SHP77 treated with DMSO at 0.1 percent for 48 hours (cell line): Measurements from ENCODE around the gene HDAC4.
"Not testable (repeated sequence)": the region's sequence is repeated elsewhere in the genome, so short reads cannot be mapped to it uniquely, and the experiment has no call there.

ENCODE experiments used
- DNase-seq: peaks from one replicate; lab custom pipeline; 2025; lab: John Stamatoyannopoulos, UW

HDAC4 gene

GRCh38 chr2:239086325-239087020, 314.3 kb downstream of the HDAC4 start:
- no peak for DNase-seq

GRCh38 chr2:239085201-239085992, 315.4 kb downstream of the HDAC4 start:
- no peak for DNase-seq

GRCh38 chr2:239084007-239084406, 316.8 kb downstream of the HDAC4 start:
- DNase-seq, result no peak

- DNase-seq, result no peak
Measured at GRCh38 chr2:239082425-239082824, 318.4 kb downstream of the HDAC4 start.

GRCh38 chr2:239081622-239082021, 319.2 kb downstream of the HDAC4 start:
- DNase-seq, result no peak

GRCh38 chr2:239081046-239081445, 319.8 kb downstream of the HDAC4 start:
- DNase-seq, result no peak

GRCh38 chr2:239079671-239080294, 321.0 kb downstream of the HDAC4 start:
- DNase-seq, result no peak

GRCh38 chr2:239078128-239078924, 322.5 kb downstream of the HDAC4 start:
- no peak for DNase-seq

- DNase-seq, result no peak
Measured at GRCh38 chr2:239077260-239077659, 323.6 kb downstream of the HDAC4 start.

- DNase-seq, result no peak
Measured at GRCh38 chr2:239075918-239076758, 324.7 kb downstream of the HDAC4 start.

GRCh38 chr2:239073745-239074530, 326.9 kb downstream of the HDAC4 start:
- DNase-seq, result no peak

- DNase-seq, result no peak
Measured at GRCh38 chr2:239073270-239073669, 327.6 kb downstream of the HDAC4 start.

- DNase-seq, result no peak
Measured at GRCh38 chr2:239072786-239073185, 328.0 kb downstream of the HDAC4 start.

GRCh38 chr2:239070466-239070865, 330.4 kb downstream of the HDAC4 start:
- DNase-seq, result no peak

- not testable (repeated sequence) for DNase-seq
Measured at GRCh38 chr2:239069362-239070333, 331.2 kb downstream of the HDAC4 start.

GRCh38 chr2:239068411-239068810, 332.4 kb downstream of the HDAC4 start:
- no peak for DNase-seq

- no peak for DNase-seq
Measured at GRCh38 chr2:239067196-239067865, 333.5 kb downstream of the HDAC4 start.

- DNase-seq, result no peak
Measured at GRCh38 chr2:239066597-239066996, 334.2 kb downstream of the HDAC4 start.

- DNase-seq, result no peak
Measured at GRCh38 chr2:239065962-239066361, 334.9 kb downstream of the HDAC4 start.
